ENCODE data around the gene POTEB2. TPM values are rescaled to one million over a fixed set of nuclear protein-coding genes. Genes with fewer than 3 reads are reported as not detected.

The POTEB2 gene
- polyA plus RNA-seq, 1 donor (not counting 4 experiments of a cell fraction or from before 2014, with no cell fraction given) = not detected

Small RNA genes within 50 kb of the gene (small RNA-seq; reads per million reads assigned to genes)
- gene AC012414.2 (ENCODE audit: insufficient read length in 3 of 3, low read depth in 3 of 3, low replicate concordance in 1 of 3) = 0 reads per million in 3 experiments
- gene MIR3118-2 (ENCODE audit: insufficient read length in 3 of 3, low read depth in 3 of 3, low replicate concordance in 1 of 3) = 0 reads per million in 3 experiments
- 0 reads per million in 3 experiments for gene RNU6-749P (ENCODE audit: insufficient read length in 3 of 3, low read depth in 3 of 3, low replicate concordance in 1 of 3)
- gene ZNF519P2 (ENCODE audit: insufficient read length in 3 of 3, low read depth in 3 of 3, low replicate concordance in 1 of 3) = 0 reads per million in 3 experiments
